Stimulated activated CD8-positive, alpha-beta memory T cell treated with anti-CD3 and anti-CD28 coated beads, Interleukin-4, amount 100 ng/mL, for 48 hours (primary cell): ENCODE measurements around the gene FASN.

Experiments used
- DNase-seq: peaks from one replicate; pipeline ENCODE4 v3.0.0-alpha.2; 2020

FASN gene

DNA sequence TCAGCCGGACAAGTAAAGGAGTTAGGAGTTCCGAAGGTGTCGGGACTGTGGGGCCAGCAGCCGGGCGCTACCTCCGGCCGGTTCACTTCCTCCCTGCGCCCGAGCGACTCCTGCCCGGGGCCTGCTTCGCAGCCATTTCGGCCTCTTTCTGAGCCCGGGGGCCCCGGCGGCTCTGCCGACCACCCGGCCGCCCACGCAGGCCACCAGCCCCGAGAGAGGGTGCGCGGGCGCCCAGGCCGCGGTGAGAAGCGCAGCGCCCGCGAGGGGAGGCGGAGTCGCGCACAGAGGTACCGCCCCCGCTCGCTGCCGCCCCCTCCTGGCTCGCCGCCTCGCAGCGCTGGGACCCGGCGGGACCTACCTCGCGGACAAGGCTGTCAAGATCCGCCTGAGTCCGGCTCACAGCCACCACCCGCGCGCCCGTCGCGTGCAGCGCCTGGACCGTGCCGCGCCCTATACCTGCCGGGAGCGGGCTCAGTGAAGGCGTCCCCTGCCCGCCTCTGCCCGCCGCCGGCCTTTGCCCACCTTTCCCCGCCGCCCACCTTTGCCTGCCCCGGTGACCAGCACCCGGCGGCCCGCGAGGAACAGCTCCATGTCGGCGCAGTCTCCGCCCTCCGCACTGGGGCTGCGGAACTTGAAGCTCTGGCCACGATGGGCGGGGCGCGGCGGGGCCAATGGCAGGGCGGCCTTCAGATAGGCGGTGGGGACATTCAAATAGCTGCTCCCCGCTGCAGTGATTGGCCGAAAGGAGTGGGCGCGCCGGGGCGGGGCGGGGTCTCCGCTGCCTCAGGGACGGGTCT is 60.7 kb downstream of the FASN start, which contains the start of gene DCXR:
DCXR (minus strand) TSS at position 606 of the 797 bp plus-strand sequence; CDS start at position 591, 15 bp downstream.
- peak; percentile 97 for DNase-seq

DNA sequence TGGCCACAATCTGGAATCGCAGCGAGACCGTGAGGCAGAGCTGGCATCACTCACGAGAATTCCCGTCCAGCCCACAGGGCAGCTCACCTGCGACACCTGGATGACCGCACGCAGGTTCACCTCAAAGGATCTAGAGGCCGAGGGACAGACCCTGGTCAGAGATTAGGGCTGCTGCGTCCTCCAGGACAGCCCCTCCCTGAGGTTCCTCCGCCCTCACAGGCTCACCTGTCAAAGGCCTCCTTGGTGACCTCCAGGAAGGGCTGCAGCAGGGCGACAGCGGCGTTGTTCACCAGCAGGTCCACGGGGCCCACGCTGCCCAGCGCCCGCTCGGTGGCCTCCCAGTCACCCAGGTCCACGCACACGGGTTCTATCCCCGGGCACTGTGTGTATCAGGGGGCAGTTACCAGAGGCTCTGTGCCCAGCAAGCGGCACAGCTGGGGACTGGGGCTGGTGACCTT is 61.4 kb downstream of the FASN start:
- DNase-seq, result peak; percentile 38

DNA sequence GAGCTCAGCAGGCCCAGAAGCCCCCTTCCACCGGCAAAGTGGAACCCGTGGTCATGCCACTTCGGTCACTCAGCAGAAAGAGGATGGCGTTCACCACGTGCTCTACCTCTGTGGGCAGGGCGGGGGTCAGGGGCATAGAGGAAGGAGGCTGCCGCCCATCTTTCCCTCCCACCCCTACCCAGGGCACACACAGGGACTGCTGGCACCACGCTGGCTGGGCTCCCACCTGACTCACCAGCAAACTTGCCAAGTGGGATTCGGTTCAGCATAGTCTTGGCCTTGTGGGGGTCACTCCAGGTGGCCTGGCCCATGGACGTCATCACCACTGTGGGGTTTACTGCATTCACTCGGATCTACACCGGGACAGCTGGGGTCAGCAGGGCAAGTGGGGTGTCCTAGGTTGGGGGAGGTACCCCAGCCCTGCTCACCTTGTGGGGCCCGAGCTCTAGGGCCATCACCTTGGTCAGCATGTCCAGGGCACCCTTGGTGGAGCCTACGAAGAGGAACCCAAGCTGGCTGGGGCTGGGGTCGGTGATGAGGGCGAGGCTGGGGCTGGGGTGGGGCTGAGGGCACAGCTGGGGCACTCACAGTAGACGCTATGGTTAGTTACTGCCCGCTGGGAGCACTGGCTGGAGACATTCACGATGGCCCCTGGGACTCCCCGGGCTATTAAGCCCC is 61.9 kb downstream of the FASN start:
- no peak for DNase-seq

DNA sequence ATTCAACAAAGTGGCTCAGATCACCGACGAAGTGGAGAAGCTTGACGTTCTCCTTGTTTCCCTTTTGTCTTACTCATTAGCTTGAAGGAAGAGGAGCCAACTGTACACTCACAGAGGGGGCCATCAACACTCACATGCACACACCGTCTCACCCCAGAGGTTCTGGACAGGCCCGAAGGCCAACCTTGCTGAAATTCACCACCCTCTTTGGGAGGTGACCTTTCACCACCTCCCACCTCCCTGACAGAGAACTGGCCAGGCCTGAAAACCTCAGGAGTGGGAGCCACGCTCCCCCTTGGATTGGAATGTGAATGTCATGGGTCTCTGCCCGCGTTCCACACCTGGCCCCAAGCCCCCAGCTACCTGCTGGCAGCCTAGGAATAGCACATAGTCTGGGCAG is 62.5 kb downstream of the FASN start:
- DNase-seq, result no peak

DNA sequence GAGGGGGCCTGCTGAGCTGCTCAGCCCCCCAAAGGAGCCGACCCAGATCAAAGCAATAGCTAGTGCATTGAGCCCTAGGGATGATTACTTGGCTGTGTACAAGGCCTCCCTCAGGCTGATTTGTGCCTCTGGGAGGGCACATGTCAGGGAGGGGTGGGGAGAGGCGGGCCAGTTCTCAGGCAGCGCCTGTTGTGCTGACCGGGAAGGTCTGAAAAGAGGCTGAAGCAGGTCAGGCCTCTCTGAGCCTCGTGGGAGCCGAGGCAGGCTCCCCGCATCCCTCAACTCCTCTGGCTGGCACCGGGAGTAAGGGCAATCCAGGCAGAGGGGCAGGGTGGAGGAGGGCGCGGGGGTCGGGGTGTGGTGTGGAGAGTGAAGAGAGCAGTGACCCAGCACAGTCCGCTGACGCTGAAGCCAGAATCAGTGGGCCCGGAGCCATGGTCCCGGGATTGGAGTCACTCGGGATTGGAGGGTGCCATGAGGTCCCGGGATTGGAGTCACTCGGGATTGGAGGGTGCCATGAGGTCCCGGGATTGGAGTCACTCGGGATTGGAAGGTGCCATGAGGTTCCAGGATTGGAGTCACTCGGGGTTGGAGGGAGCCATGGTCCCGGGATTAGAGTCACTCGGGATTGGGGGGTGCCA is 63.5 kb downstream of the FASN start:
- no peak for DNase-seq

DNA sequence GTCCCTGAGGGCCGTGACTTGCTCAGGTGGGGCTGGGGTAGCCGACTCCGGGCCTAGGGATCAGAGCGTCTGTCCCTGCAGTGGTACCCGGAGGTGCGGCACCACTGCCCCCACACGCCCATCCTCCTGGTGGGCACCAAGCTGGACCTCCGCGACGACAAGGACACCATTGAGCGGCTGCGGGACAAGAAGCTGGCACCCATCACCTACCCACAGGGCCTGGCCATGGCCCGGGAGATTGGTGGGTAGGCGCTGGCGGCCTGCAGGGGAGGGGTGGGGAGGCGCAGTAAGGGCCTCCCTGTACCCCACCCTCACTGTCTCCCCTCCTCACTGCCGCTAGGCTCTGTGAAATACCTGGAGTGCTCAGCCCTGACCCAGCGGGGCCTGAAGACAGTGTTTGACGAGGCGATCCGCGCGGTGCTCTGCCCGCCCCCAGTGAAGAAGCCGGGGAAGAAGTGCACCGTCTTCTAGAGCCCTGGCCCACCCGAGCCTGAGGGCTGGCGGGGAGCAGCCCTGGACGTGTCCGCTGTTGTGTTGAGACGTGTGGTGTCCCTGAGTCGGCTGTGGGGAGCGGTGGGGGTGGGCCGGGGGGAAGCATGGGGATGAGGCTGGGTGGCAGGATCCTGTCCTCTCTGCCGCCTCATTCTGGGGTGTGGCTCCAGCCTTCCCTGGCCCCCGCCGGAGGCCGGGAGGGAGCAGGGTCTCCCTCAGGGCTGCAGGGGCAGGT is 64.5 kb downstream of the FASN start:
- DNase-seq, result no peak

DNA sequence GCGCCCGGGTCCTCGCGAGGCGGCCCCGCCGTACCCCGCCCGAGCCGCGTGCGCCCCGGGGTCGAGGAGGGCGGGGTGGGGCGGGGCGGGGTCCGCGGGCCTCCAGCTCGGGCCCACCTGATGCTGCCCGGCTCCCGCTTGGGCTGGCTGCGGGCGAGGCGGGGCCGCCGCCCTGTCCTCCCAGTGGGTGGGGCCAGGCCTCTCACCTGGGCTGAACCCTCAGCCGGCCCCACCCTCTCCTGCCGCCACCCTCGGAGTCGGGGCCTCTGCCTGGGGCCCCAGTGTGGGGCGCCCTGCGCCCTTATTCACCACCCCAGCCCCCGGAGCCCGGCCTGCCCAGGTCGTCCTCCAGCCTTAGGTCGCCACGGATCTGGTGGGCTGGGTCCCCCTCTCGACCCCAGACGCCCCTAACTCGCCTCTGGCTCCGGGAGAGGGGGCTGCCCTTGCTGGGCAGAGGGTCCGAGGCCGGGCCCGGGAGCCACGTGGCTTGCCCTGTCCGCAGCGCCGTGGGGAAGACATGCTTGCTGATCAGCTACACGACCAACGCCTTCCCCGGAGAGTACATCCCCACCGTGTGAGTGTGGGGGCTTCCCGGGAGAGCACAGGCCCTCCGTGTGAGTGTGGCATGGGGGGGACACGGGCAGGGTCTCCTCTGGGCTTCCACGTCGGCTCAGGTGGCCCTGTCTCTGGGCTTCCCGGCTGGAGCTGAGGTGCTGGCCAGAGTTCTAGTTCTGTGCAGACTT is 66.0 kb downstream of the FASN start:
- DNase-seq, result peak; percentile 63

DNA sequence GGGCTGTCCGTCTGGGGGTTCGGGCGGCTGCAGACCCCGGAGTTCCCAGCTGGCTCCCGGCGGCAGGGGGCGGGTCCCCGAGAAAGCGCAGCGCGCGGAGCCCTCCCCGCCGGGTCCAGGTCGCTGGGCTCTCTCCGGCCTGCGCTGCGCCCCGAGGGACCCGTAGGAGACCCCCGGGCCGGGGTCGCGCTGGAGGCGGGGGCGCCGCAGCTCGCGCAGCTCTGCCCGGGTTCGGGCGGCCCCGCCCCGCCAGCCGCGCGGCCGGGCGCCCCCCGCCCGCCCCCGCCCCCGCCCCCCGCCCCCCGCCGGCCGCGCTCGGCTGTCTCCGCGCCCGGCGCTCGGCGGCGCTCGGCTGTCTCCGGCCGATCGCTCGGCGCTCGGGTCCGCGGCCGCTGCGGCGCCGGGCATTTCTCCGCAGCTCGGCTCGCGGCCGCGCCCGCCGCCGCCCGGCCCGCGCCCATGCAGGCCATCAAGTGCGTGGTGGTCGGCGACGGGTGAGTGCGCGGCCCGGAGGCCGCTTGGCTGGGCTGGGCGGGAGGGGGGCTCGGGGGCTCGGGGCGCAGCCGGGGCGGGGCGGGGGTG is 66.6 kb downstream of the FASN start, which contains the start of gene RAC3:
RAC3 (plus strand) TSS at position 376 of the 582 bp plus-strand sequence; CDS start at position 460, 84 bp downstream.
- no peak for DNase-seq

DNA sequence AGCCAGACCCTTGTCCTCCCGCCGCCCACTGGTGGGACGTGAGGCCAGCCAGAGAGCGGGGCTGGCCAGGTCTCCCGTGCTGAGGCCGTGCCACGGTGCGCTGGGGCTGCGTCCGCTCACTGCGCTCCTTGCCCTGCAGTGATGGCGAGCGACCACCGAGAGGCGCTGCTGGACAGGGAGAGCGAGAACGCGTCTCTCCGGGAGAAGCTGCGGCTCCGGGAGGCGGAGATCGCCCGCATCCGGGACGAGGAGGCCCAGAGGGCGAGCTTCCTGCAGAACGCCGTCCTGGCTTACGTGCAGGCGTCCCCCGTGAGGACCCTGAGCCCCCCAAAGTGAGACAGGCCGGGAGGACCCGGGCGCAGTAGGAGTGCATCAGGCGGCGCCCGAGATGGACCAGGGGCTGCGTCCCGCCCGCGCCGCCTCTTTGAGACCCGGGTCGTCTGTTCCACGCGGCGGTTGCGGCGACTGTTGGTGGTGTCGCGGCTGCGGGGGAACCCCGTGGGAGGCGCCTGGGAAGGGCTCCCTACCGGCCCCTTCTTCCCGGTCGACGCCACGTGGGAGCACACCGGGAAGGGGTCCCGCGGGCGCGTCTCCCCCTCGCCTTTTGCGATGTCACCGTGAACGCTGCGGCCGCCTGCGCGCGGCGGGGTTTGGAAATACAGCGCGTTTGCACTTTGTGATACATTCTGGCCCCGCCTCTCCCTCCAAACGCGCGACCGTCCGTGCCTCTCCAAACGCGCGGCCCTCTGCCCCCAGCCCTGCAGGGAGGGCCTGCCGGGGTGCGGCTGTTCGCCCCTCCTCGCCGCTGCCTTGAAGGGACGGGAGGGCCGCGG is 67.3 kb downstream of the FASN start:
- DNase-seq, result peak; percentile 89

DNA sequence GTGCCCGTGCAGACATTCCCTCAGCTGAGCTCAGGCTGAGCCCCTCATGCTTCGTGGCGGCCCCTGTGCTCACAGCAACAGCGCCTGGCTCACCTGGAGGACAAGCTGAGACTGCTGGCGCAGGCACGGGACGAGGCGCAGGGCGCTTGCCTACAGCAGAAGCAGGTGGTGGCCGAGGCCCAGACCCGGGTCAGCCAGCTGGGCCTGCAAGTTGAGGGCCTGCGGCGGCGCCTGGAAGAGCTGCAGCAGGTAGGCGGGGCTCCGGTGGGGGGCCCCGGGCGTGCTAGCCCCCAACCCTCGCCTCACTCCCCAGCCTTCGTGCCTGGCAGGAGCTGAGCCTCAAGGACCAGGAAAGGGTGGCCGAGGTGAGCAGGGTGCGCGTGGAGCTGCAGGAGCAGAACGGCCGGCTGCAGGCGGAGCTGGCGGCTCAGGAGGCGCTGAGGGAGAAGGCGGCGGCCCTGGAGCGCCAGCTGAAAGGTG is 68.0 kb downstream of the FASN start:
- no peak for DNase-seq

DNA sequence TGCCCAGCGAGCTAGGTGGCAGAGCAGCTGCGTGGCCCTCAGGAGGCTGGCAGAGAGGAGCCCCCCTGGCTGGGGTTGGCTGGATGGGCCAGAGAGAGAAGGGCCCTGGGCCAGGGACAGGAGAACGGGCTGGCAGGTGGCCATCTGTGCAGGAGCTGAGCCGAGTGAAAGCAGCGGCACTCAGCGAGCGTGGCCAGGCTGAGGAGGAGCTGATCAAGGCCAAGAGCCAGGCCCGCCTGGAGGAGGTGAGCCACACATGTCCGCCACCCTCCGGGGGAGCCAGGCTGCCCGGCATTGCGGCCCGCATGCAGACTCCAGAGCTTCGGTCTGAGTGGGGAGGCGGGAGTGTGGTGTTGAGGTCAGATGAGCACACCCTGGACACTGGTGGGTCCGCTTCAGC is 68.6 kb downstream of the FASN start:
- DNase-seq, result no peak

DNA sequence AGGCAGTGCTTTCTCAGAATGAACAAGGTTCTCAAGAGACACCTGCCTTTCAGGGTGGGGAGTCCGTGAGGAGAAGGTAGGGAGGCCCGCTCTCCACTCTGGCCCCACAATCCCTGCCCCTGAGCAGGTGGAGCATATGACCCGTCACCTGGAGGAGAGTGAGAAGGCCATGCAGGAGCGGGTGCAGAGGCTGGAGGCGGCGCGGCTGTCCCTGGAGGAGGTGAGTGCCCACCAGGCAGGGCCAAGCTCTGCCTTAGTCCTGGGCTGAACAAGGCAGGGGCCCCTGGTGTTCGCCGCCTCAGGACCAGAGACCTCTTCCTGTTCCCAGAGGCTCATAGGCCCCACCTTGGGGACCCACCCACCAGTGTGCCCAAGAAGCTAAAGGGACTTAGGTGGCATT is 69.1 kb downstream of the FASN start:
- no peak for DNase-seq
